IMR-90 (cell line): ENCODE data around the gene EFHC1. TPM values are rescaled to one million over a fixed set of nuclear protein-coding genes. Genes with fewer than 3 reads are reported as not detected.

Source experiments
- ATAC-seq: fragments of 200-7000 bp; cut with Tn5 transposase; 2 replicates; pipeline ENCODE4 v1.9.1; 2020; ENCODE audit warnings: low read depth, mild to moderate bottlenecking, moderate library complexity
- BruUV-seq: library from RNA; stranded (reverse); fragments of 400-500 nt; replicated peaks from 2 replicates; lab custom pipeline; 2021; lab: Mats Ljungman, UMichigan
- CTCF ChIA-PET: fragments of 300-600 bp; formaldehyde crosslinking; extraction: SDS; loops from one replicate; lab custom pipeline; 2021; ENCODE audit warnings: antibody characterized with exemption; lab: Yijun Ruan, JAX
- POLR2A ChIA-PET: fragments of 300-600 bp; sonication (Branson Sonifier 250); formaldehyde crosslinking; loops from one replicate; lab custom pipeline; 2022; ENCODE audit warnings: antibody characterized with exemption; ENCODE audit not compliant: unreplicated experiment; lab: Charles Lee
- DNase-seq: peaks from one replicate; pipeline ENCODE4 v3.0.0; 2013
- H2AFZ ChIP-seq: replicated peaks from 2 replicates; pipeline ENCODE3; 2013; ENCODE audit warnings: low read length, mild to moderate bottlenecking; ENCODE audit not compliant: poor library complexity
- H2AK5ac ChIP-seq: 2 replicates; pipeline ENCODE4 v1.6.1; 2013; ENCODE audit warnings: low read depth, low read length, inconsistent platforms
- H2AK9ac ChIP-seq: replicated peaks from 2 replicates; pipeline ENCODE3; 2013; ENCODE audit warnings: mild to moderate bottlenecking, low read depth, low read length, moderate library complexity; ENCODE audit not compliant: poor library complexity
- H2BK120ac ChIP-seq: 2 replicates; pipeline ENCODE4 v1.6.1; 2013; ENCODE audit warnings: low read depth, low read length, inconsistent platforms
- H2BK15ac ChIP-seq: 3 replicates; pipeline ENCODE4 v1.6.1; 2013; ENCODE audit warnings: low read depth, low read length, inconsistent platforms
- H2BK20ac ChIP-seq: 2 replicates; pipeline ENCODE4 v1.6.1; 2013; ENCODE audit warnings: low read depth, mild to moderate bottlenecking, inconsistent platforms, low read length, moderate library complexity
- H2BK5ac ChIP-seq: 2 replicates; pipeline ENCODE4 v1.6.1; 2013; ENCODE audit warnings: mild to moderate bottlenecking, low read depth, low read length, inconsistent platforms; ENCODE audit not compliant: poor library complexity, severe bottlenecking
- H3K14ac ChIP-seq: replicated peaks from 2 replicates; pipeline ENCODE4 v1.6.1; 2013; ENCODE audit warnings: low read depth, low read length, inconsistent platforms
- H3K18ac ChIP-seq: 2 replicates; pipeline ENCODE4 v1.6.1; 2013; ENCODE audit warnings: low read depth, low read length, control low read depth
- H3K23ac ChIP-seq: 2 replicates; pipeline ENCODE4 v1.6.1; 2013; ENCODE audit warnings: low read depth, low read length, inconsistent platforms
- H3K27ac ChIP-seq: 2 replicates; pipeline ENCODE4 v1.5.1; 2013; ENCODE audit warnings: mild to moderate bottlenecking, control low read depth, low read length; ENCODE audit not compliant: insufficient read depth
- H3K27me3 ChIP-seq: 2 replicates; pipeline ENCODE4 v1.6.1; 2013; ENCODE audit warnings: low read length; ENCODE audit not compliant: control insufficient read depth, insufficient read depth
- H3K36me3 ChIP-seq: 2 replicates; pipeline ENCODE4 v1.6.1; 2013; ENCODE audit warnings: low read length, mixed read lengths; ENCODE audit not compliant: control insufficient read depth, insufficient read depth
- H3K4ac ChIP-seq: 2 replicates; pipeline ENCODE4 v1.6.1; 2013; ENCODE audit warnings: low read depth, low read length, inconsistent platforms
- H3K4me1 ChIP-seq: 2 replicates; pipeline ENCODE4 v1.6.1; 2013; ENCODE audit warnings: low read length, mixed read lengths; ENCODE audit not compliant: control insufficient read depth, insufficient read depth
- H3K4me2 ChIP-seq: 2 replicates; pipeline ENCODE4 v1.6.1; 2013; ENCODE audit warnings: low read depth, mild to moderate bottlenecking, control low read depth, low read length, moderate library complexity
- H3K4me3 ChIP-seq: 2 replicates; pipeline ENCODE4 v1.5.1; 2013; ENCODE audit warnings: low read depth, mild to moderate bottlenecking, control low read depth, low read length, moderate library complexity; ENCODE audit not compliant: insufficient read depth
- H3K56ac ChIP-seq: 2 replicates; pipeline ENCODE4 v1.6.1; 2013; ENCODE audit warnings: low read length, inconsistent platforms; ENCODE audit not compliant: insufficient read depth; ENCODE audit errors: extremely low read depth
- H3K79me1 ChIP-seq, 2 experiments: 2 replicates each; pipeline ENCODE4 v1.6.1; 2013; ENCODE audit warnings: low read length in 2 of 2, inconsistent platforms in 1 of 2, low read depth in 1 of 2
- H3K9ac ChIP-seq: 2 replicates; pipeline ENCODE4 v1.6.1; 2013; ENCODE audit warnings: low read depth, low read length, control low read depth
- H3K9me1 ChIP-seq: 2 replicates; pipeline ENCODE4 v1.6.1; 2013; ENCODE audit warnings: low read length, inconsistent platforms; ENCODE audit not compliant: insufficient read depth
- H3K9me3 ChIP-seq: 2 replicates; pipeline ENCODE4 v1.6.1; 2013; ENCODE audit warnings: low read length; ENCODE audit not compliant: control insufficient read depth, insufficient read depth
- H4K20me1 ChIP-seq: 2 replicates; pipeline ENCODE4 v1.6.1; 2013; ENCODE audit warnings: low read length, inconsistent platforms; ENCODE audit not compliant: insufficient read depth
- H4K5ac ChIP-seq: 2 replicates; pipeline ENCODE4 v1.6.1; 2013; ENCODE audit warnings: mild to moderate bottlenecking, low read depth, low read length, control low read depth
- H4K8ac ChIP-seq, 2 experiments: 2 replicates each; pipeline ENCODE4 v1.6.1; 2013; ENCODE audit warnings: low read depth in 2 of 2, low read length in 2 of 2, control low read depth in 1 of 2, inconsistent platforms in 1 of 2
- H4K91ac ChIP-seq: 2 replicates; pipeline ENCODE4 v1.6.1; 2013; ENCODE audit warnings: low read depth, low read length, inconsistent platforms; ENCODE audit not compliant: insufficient read depth
- BHLHE40 ChIP-seq: fragments of 150-350 bp; IDR thresholded peaks from 2 replicates; pipeline ENCODE4 v1.6.1; 2016; ENCODE audit warnings: mild to moderate bottlenecking, low read depth, low read length
- CEBPB ChIP-seq: IDR thresholded peaks from 2 replicates; pipeline ENCODE4 v1.6.1; 2012; ENCODE audit warnings: low read depth, low read length, improper control_type of control experiment
- CTCF ChIP-seq: conservative IDR thresholded peaks from 2 replicates; pipeline ENCODE4 v1.5.1; 2012; ENCODE audit warnings: mild to moderate bottlenecking, low read depth, low read length, improper control_type of control experiment
- ELK1 ChIP-seq: fragments of 150-350 bp; IDR thresholded peaks from 2 replicates; pipeline ENCODE4 v1.6.1; 2016; ENCODE audit warnings: low read depth, mild to moderate bottlenecking, low read length, moderate library complexity, borderline replicate concordance
- FOS ChIP-seq: fragments of 150-350 bp; IDR thresholded peaks from 2 replicates; pipeline ENCODE4 v1.6.1; 2016; ENCODE audit warnings: low read depth, low read length
- MAFK ChIP-seq: IDR thresholded peaks from 2 replicates; pipeline ENCODE4 v1.6.1; 2012; ENCODE audit warnings: low read depth, low read length, improper control_type of control experiment
- MAZ ChIP-seq: IDR thresholded peaks from 2 replicates; pipeline ENCODE4 v1.6.1; 2012; ENCODE audit warnings: low read depth, mild to moderate bottlenecking, low read length, improper control_type of control experiment, moderate library complexity, borderline replicate concordance
- MXI1 ChIP-seq: IDR thresholded peaks from 2 replicates; pipeline ENCODE4 v1.6.1; 2012; ENCODE audit warnings: low read depth, mild to moderate bottlenecking, low read length, moderate library complexity, borderline replicate concordance
- NFE2L2 ChIP-seq: fragments of 150-350 bp; IDR thresholded peaks from 2 replicates; pipeline ENCODE4 v1.6.1; 2016; ENCODE audit warnings: low read depth, mild to moderate bottlenecking, low read length
- POLR2A ChIP-seq: IDR thresholded peaks from 2 replicates; pipeline ENCODE4 v1.6.1; 2012; ENCODE audit warnings: mild to moderate bottlenecking, low read depth, low read length
- RAD21 ChIP-seq: IDR thresholded peaks from 2 replicates; pipeline ENCODE4 v1.6.1; 2012; ENCODE audit warnings: low read length, improper control_type of control experiment
- RCOR1 ChIP-seq: IDR thresholded peaks from 2 replicates; pipeline ENCODE4 v1.6.1; 2012; ENCODE audit warnings: mild to moderate bottlenecking, low read length, improper control_type of control experiment; ENCODE audit not compliant: insufficient replicate concordance
- RFX5 ChIP-seq: IDR thresholded peaks from 2 replicates; pipeline ENCODE4 v1.8.0; 2012; ENCODE audit warnings: low read depth, mild to moderate bottlenecking, low read length, moderate library complexity
- SMC3 ChIP-seq: fragments of 150-350 bp; IDR thresholded peaks from 2 replicates; pipeline ENCODE4 v1.6.1; 2016; ENCODE audit warnings: low read depth, mild to moderate bottlenecking, antibody characterized with exemption, low read length, moderate library complexity
- WGBS, 2 experiments: methylation state at CpG; one replicate each; pipeline versions ENCODE4 v1.1.5 to v1.1.7; 2013; ENCODE audit warnings: missing lambda C conversion rate in 2 of 2; ENCODE audit not compliant: insufficient read length in 1 of 2; ENCODE audit errors: extremely low coverage in 2 of 2; 5-methylcytosine and 5-hydroxymethylcytosine counted together
- dilution Hi-C: fragments of 300-500 bp; cut with HindIII; formaldehyde crosslinking; loops from one replicate; pipeline ENCODE4 v1.14.3; 2018; ENCODE audit warnings: low sequenced_read_pairs; ENCODE audit not compliant: unreplicated experiment
- in situ Hi-C: fragments of 300-500 bp; cut with MboI; formaldehyde crosslinking; loops from 3 replicates; pipeline ENCODE4 v1.14.3; 2019; ENCODE audit warnings: low sequenced_read_pairs, inconsistent platforms, mixed read lengths
- intact Hi-C: fragments of 100-400 bp; cut with micrococcal nuclease; formaldehyde crosslinking; loops from 2 replicates; pipeline ENCODE4 v1.10.0; 2022
- polyA plus RNA-seq, 3 experiments: library from polyadenylated mRNA; depleted of rRNA; stranded (reverse); fragments of >200 nt; gene quantifications; 2 replicates each; pipeline ENCODE4 v1.2.3, GENCODE V29; 2012; ENCODE audit warnings: low replicate concordance in 1 of 3
- total RNA-seq: library from RNA; depleted of rRNA; stranded (reverse); fragments of >200 nt; gene quantifications from 2 replicates; pipeline ENCODE4 v1.2.3, GENCODE V29; 2012

EFHC1 gene
- total and polyA plus RNA-seq, 2 of the 4 experiments (the other 2 are of a cell fraction), result 14.0 to 23.0 TPM

- Histone ChIP-seq H3K4ac (peak overlapping the region; percentile 76; the same call in 1 of the 2 replicates), H2BK20ac (peak overlapping the region; percentile 73), H4K91ac (0 out of 2 replicates have a peak overlapping the region, but pooled peaks have one; percentile 13), H3K79me1 (peaks cover 22 to 83% of the 10 kb centered on the region in 2 experiments), H2BK15ac (peak overlapping the region; percentile 68; the same call in 1 of the 3 replicates), H3K9me3 (no peaks in the 10 kb centered on the region), H3K18ac (peak overlapping the region; percentile 92; the same call in 1 of the 2 replicates), H3K36me3 (peaks cover 7% of the 10 kb centered on the region), H4K8ac (peak overlapping the region in 1 of 2 experiments; percentile 86; a peak in 2 of 4 replicates), H2AK9ac (no peak overlapping the region), H3K4me1 (peaks cover 28% of the 10 kb centered on the region), H3K56ac (peak overlapping the region; percentile 40; the same call in 1 of the 2 replicates), H4K20me1 (peaks cover 12% of the 10 kb centered on the region; the same call in 1 of the 2 replicates), H3K27me3 (no peaks in the 10 kb centered on the region), H4K5ac (peak overlapping the region; percentile 57; the same call in 1 of the 2 replicates), H3K14ac (peak overlapping the region; percentile 80), H3K9me1 (peaks cover 23% of the 10 kb centered on the region), H3K27ac (peak overlapping the region; percentile 64), H3K4me2 (peak overlapping the region; percentile 19), H2BK120ac (peak overlapping the region; percentile 77), H3K9ac (0 out of 2 replicates have a peak overlapping the region, but pooled peaks have one; percentile 5), H3K23ac (peak overlapping the region; percentile 46), H3K4me3 (no peak overlapping the region), H2AFZ (no peak overlapping the region), H2BK5ac (peak overlapping the region; percentile 91), H2AK5ac (peak overlapping the region; percentile 58; the same call in 1 of the 2 replicates)
- intact Hi-C loops, result no loop called here
- dilution Hi-C loops, result no loop called here
- BruUV-seq, result no TSS peak
- ChIA-PET POLR2A (no interaction called here), CTCF (no interaction called here)
- DNase-seq, result peak; percentile 79
- in situ Hi-C loops, result no loop called here
- TF ChIP-seq CTCF (no peak), CEBPB (0 out of 2 replicates have a peak, but pooled peaks have one; percentile 4), RCOR1 (no peak), MAFK (no peak), NFE2L2 (no peak), ELK1 (no peak), MXI1 (no peak), SMC3 (no peak), FOS (peak; percentile 29; the same call in 1 of the 2 replicates), BHLHE40 (peak; percentile 35; the same call in 1 of the 2 replicates), MAZ (no peak; the same call in 1 of the 2 replicates), RFX5 (no peak), RAD21 (0 out of 2 replicates have a peak, but pooled peaks have one; percentile 4), POLR2A (no peak)
- WGBS, 2 experiments, result no CpG with 5 or more reads among the region's 7 CpGs
- ATAC-seq, result peak; percentile 55
Measured at GRCh38 chr6:52522151-52522626, 102.0 kb downstream of the EFHC1 start.
